Esophagus squamous epithelium (tissue), 5 donors: ENCODE data around the gene OR5AC2. TPM values are rescaled to one million over a fixed set of nuclear protein-coding genes. Genes with fewer than 3 reads are reported as not detected.

Experiments
- DNase-seq: peaks from one replicate; lab custom pipeline; 2025; lab: John Stamatoyannopoulos, UW
- H3K27ac ChIP-seq, 4 donors: fragments of 200-600 bp; sonication (generic); one replicate each; pipeline ENCODE4 v1.5.1; 2016 to 2019; ENCODE audit warnings: mild to moderate bottlenecking in 1 of 4
- H3K27me3 ChIP-seq, 4 donors: fragments of 200-600 bp; sonication (generic); 1 replicate in 3 of 4; 2 replicates in 1 of 4; pipeline versions ENCODE4 v1.5.1 to v1.6.0; 2017 to 2021; ENCODE audit warnings: antibody characterized with exemption in 1 of 4
- H3K36me3 ChIP-seq, 3 donors: fragments of 200-600 bp; sonication (generic); one replicate each; pipeline ENCODE4 v1.5.1; 2016 to 2019
- H3K4me1 ChIP-seq, 3 donors: fragments of 200-600 bp; sonication (generic); one replicate each; pipeline ENCODE4 v1.5.1; 2017 to 2019
- H3K4me3 ChIP-seq, 4 donors: fragments of 200-600 bp; sonication (generic); 1 replicate in 3 of 4; 2 replicates in 1 of 4; pipeline ENCODE4 v1.5.1; 2016 to 2019; ENCODE audit warnings: mild to moderate bottlenecking in 2 of 4, moderate library complexity in 1 of 4
- H3K9me3 ChIP-seq, 3 donors: fragments of 200-600 bp; sonication (generic); one replicate each; pipeline ENCODE4 v1.5.1; 2016 to 2019
- POLR2A ChIP-seq, 4 donors: fragments of 450-650 bp; IDR thresholded peaks; one replicate each; pipeline ENCODE4 v1.6.1; 2017; ENCODE audit warnings: antibody characterized with exemption in 4 of 4, mild to moderate bottlenecking in 4 of 4, moderate library complexity in 3 of 4
- WGBS, 2 donors: methylation state at CpG; one replicate each; pipeline ENCODE4 v1.1.5; 2018; 5-methylcytosine and 5-hydroxymethylcytosine counted together
- intact Hi-C: fragments of 100-400 bp; cut with DNase I; formaldehyde crosslinking; loops from one replicate; pipeline ENCODE4 v1.15.0; 2022
- total RNA-seq, 4 donors: library from RNA; depleted of rRNA; stranded (reverse); fragments of >200 nt; gene quantifications; one replicate each; pipeline ENCODE4 v1.1.0, GENCODE V29; 2016
- TF ChIP-seq, protein P1 (sequence below), 6 experiments: fragments of 450-650 bp in 4 of 6; fragments of 200-600 bp in 2 of 6; sonication (generic) in 2 of 6; IDR thresholded peaks; one replicate each; pipeline ENCODE4 v1.5.1; 2016 to 2019; ENCODE audit warnings: antibody characterized with exemption in 6 of 6, mild to moderate bottlenecking in 4 of 6, moderate library complexity in 4 of 6
- donor health status: DM: yes; HTN: yes; CAD: no.

OR5AC2 gene
- total RNA-seq, 4 donors from 2014 or later: not detected

DNA sequence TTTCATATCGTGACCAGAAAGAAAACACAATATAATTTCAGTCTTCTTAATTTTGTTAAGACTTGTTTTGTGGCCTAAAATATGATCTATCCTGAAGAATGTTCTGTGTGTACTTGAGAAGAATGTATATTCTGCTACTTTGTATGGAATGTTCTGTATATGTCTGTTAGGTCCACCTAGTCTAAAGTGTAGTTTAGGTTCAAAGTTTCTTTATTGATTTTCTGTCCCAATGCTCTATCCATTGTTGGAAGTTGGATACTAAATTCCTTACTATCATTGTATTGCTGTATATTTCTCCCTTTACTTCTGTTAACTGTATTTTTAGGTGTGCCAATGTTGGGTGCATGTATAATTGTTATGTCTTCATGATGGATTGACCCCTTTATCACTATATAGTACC, 21.2 kb downstream of the OR5AC2 start:
- Histone ChIP-seq H3K27me3 (no peaks in the 10 kb centered on the region), H3K27ac (no peak overlapping the region), H3K9me3 (peaks cover 0 to 10% (median 4%) of the 10 kb centered on the region in 3 donors), H3K4me3 (no peak overlapping the region), H3K36me3 (no peaks in the 10 kb centered on the region), H3K4me1 (no peaks in the 10 kb centered on the region)
- intact Hi-C loops: no loop called here
- DNase-seq: no peak
- TF ChIP-seq POLR2A (IDR thresholded peaks at IDR 0.05): no peak
- TF ChIP-seq, protein P1, sequence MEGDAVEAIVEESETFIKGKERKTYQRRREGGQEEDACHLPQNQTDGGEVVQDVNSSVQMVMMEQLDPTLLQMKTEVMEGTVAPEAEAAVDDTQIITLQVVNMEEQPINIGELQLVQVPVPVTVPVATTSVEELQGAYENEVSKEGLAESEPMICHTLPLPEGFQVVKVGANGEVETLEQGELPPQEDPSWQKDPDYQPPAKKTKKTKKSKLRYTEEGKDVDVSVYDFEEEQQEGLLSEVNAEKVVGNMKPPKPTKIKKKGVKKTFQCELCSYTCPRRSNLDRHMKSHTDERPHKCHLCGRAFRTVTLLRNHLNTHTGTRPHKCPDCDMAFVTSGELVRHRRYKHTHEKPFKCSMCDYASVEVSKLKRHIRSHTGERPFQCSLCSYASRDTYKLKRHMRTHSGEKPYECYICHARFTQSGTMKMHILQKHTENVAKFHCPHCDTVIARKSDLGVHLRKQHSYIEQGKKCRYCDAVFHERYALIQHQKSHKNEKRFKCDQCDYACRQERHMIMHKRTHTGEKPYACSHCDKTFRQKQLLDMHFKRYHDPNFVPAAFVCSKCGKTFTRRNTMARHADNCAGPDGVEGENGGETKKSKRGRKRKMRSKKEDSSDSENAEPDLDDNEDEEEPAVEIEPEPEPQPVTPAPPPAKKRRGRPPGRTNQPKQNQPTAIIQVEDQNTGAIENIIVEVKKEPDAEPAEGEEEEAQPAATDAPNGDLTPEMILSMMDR (IDR thresholded peaks at IDR 0.05): no peak
- 6 to 39% methylated on average over 1 of the region's 1 CpG for WGBS, 2 donors

DNA sequence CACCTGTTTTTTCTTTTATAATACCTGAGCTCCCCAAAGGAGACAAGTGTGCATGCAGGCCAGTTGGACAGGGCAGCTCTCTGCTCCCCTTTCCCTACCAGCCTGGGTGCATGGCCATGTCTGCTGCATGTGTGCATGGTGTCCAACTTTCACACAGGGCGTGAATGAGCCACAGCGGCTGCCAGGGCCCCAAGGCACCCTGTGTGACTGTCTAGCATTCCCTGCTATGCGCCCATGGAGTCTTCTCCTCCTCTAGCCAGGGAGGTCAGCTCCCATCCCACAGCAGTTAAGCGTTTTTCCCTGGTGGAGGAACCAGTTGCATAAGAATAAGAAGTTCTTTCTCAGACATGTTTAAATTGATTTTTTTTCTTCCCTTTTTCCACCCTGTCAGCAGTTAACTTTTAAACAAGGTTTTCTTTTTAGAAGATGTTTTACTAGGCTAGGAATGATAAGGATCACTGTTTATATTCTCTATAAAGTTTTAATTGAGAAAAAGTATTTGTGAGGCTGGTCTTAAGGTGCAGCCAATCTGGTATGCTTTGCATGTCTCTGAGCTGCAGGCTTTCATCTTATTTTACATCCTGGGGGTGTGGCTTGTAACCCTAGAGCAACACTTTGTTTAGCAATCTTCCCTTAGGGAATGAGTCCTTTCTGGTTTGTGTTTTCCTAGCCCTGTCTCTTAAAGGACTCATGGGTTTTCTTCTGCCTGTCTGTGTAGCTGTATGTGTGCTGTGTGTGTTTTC, 23.0 kb downstream of the OR5AC2 start:
- intact Hi-C loops: no loop called here

DNA sequence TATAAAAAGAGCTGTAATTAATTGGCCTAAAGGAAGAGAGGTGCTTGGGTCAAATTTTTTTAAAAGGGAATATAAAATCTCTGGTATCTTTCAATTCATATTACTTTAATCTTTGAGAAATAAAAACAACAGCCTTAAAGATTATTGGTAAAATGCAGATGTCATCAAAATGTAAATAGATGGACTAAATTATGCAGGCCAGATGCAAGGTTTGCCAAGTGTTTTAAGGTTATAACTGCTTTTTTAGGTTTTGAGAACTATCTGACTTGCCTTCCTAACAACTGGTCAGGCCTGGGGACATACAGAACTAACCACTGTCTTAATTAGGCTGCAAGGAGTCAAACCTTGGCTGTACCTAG, 23.6 kb downstream of the OR5AC2 start:
- intact Hi-C loops: no loop called here

More for the DNA sequence above, 23.0 kb downstream of the OR5AC2 start:
- Histone ChIP-seq H3K36me3 (no peaks in the 10 kb centered on the region), H3K27me3 (no peaks in the 10 kb centered on the region), H3K9me3 (peaks cover 0 to 10% (median 4%) of the 10 kb centered on the region in 3 donors), H3K4me3 (no peak overlapping the region), H3K4me1 (no peaks in the 10 kb centered on the region), H3K27ac (no peak overlapping the region)
- DNase-seq: no peak
- WGBS, 2 donors: 82 to 83% methylated on average over 3 to 4 of the region's 4 CpGs
- TF ChIP-seq, protein P1 (IDR thresholded peaks at IDR 0.05): no peak
- TF ChIP-seq POLR2A (IDR thresholded peaks at IDR 0.05): no peak

DNA sequence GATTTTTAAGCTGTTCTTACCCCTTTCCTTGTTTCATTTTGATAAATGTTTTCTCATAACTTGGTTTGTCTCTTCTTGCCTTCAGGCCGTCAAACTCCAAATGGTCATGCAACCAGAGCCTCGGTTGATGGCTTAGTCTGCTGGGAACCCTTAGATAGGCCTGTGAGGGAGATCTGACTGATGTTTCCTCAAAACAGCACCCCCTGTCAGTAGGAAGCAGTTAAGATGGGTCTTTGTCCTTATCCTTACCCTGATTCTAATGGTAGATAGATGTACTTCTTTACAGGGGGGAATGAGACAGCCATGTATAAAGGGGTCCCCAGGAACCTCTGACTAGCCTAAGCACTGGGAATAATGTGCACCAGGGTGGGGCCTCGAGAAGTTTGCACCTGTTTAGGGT, 27.3 kb downstream of the OR5AC2 start:
- 33 to 38% methylated on average over 3 of the region's 3 CpGs for WGBS, 2 donors
- TF ChIP-seq, protein P1 (IDR thresholded peaks at IDR 0.05): no peak
- no peak for TF ChIP-seq POLR2A (IDR thresholded peaks at IDR 0.05)
- intact Hi-C loops: no loop called here
- Histone ChIP-seq H3K36me3 (no peaks in the 10 kb centered on the region), H3K4me3 (no peak overlapping the region), H3K4me1 (no peaks in the 10 kb centered on the region), H3K27me3 (no peaks in the 10 kb centered on the region), H3K27ac (no peak overlapping the region), H3K9me3 (peaks cover 0 to 10% (median 4%) of the 10 kb centered on the region in 3 donors)
- DNase-seq: no peak

More for the DNA sequence above, 23.6 kb downstream of the OR5AC2 start:
- Histone ChIP-seq H3K27ac (no peak overlapping the region), H3K36me3 (no peaks in the 10 kb centered on the region), H3K27me3 (no peaks in the 10 kb centered on the region), H3K9me3 (peaks cover 0 to 10% (median 4%) of the 10 kb centered on the region in 3 donors), H3K4me1 (no peaks in the 10 kb centered on the region), H3K4me3 (no peak overlapping the region)
- DNase-seq: no peak
- TF ChIP-seq, protein P1 (IDR thresholded peaks at IDR 0.05): no peak
- no peak for TF ChIP-seq POLR2A (IDR thresholded peaks at IDR 0.05)

DNA sequence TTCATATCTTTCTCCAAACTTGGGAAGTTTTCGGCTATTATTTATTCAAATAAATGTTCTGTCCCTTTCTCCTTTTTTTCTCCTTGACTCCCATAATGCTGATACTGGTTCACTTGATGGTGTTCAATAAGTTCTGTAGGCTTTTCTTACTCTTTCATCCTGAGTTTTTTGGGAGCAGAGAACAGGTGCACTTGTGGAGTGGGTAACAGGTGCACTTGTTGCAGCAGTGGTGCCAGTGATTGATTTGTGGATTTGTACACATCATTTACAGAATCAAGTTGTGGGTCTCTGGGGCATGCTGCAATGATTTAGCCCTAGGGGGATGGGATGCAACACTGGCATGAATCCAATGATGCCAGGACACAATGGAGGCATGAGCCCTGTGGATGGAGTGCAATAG, 28.7 kb downstream of the OR5AC2 start:
- intact Hi-C loops: no loop called here

More for the DNA sequence above, 28.7 kb downstream of the OR5AC2 start:
- Histone ChIP-seq H3K36me3 (no peaks in the 10 kb centered on the region), H3K9me3 (peaks cover 0 to 4% (median 0%) of the 10 kb centered on the region in 3 donors), H3K4me3 (no peak overlapping the region), H3K4me1 (no peaks in the 10 kb centered on the region), H3K27me3 (no peaks in the 10 kb centered on the region), H3K27ac (no peak overlapping the region)
- no peak for DNase-seq
- TF ChIP-seq, protein P1 (IDR thresholded peaks at IDR 0.05): no peak
- TF ChIP-seq POLR2A (IDR thresholded peaks at IDR 0.05): no peak
- WGBS, 2 donors: 79 to 85% methylated on average over 1 of the region's 1 CpG
